Body of pancreas (tissue), 4 donors: ENCODE results near the gene HSPA1B. TPM values are rescaled to one million over a fixed set of nuclear protein-coding genes. Genes with fewer than 3 reads are reported as not detected.
"Not testable (repeated sequence)": the region's sequence is repeated elsewhere in the genome, so short reads cannot be mapped to it uniquely, and the experiment has no call there.

Source experiments
- ATAC-seq: fragments of 150-250 bp; one replicate; pipeline ENCODE4 v1.9.1; 2016
- DNase-seq, 4 donors: peaks; one replicate each; pipeline ENCODE4 v3.0.0-alpha.2; 2019
- H3K27ac ChIP-seq, 4 donors: fragments of 200-600 bp; sonication (generic); 1 replicate in 3 of 4; 2 replicates in 1 of 4; pipeline versions ENCODE4 v1.5.1 to v1.6.1; 2016 to 2019; ENCODE audit warnings: mild to moderate bottlenecking in 1 of 4, mixed read lengths in 1 of 4, moderate library complexity in 1 of 4
- H3K27me3 ChIP-seq, 2 donors: fragments of 200-600 bp; sonication (generic); one replicate each; pipeline ENCODE4 v1.6.0; 2016; ENCODE audit warnings: mild to moderate bottlenecking in 1 of 2
- H3K36me3 ChIP-seq, 2 donors: fragments of 200-600 bp; sonication (generic); replicated peaks in 1 of 2; 2 replicates each; pipeline ENCODE4 v1.5.1; 2016; ENCODE audit warnings: low read depth in 2 of 2; ENCODE audit not compliant: insufficient read depth in 1 of 2
- H3K4me1 ChIP-seq: fragments of 200-600 bp; sonication (generic); one replicate; pipeline ENCODE4 v1.6.0; 2016
- H3K4me3 ChIP-seq, 2 donors: fragments of 200-600 bp; sonication (generic); 1 replicate in 1 of 2; 2 replicates in 1 of 2; pipeline ENCODE4 v1.5.1; 2016 to 2019
- H3K9me3 ChIP-seq, 3 donors: fragments of 200-600 bp; sonication (generic); 1 replicate in 2 of 3; 2 replicates in 1 of 3; pipeline ENCODE4 v1.5.1; 2016
- CTCF ChIP-seq, 7 experiments: fragments of 450-650 bp in 4 of 7; fragments of 200-600 bp in 3 of 7; sonication (generic) in 3 of 7; IDR thresholded peaks; one replicate each; pipeline ENCODE4 v1.5.1; 2016 to 2019; ENCODE audit warnings: antibody characterized with exemption in 7 of 7
- POLR2A ChIP-seq, 3 donors: fragments of 450-650 bp; IDR thresholded peaks; one replicate each; pipeline ENCODE4 v1.6.1; 2016; ENCODE audit warnings: antibody characterized with exemption in 3 of 3, mild to moderate bottlenecking in 2 of 3
- WGBS, 2 donors: methylation state at CpG; one replicate each; pipeline ENCODE4 v1.1.5; 2017; 5-methylcytosine and 5-hydroxymethylcytosine counted together
- intact Hi-C: fragments of 100-400 bp; cut with DNase I; formaldehyde crosslinking; loops from one replicate; pipeline ENCODE4 v1.15.1; 2023
- total RNA-seq, 2 donors: library from RNA; depleted of rRNA; stranded (reverse); fragments of >200 nt; gene quantifications; one replicate each; pipeline ENCODE4 v1.1.0, GENCODE V29; 2016

The HSPA1B gene
- total RNA-seq, 2 donors from 2014 or later: 87.0 to 131 TPM

DNA sequence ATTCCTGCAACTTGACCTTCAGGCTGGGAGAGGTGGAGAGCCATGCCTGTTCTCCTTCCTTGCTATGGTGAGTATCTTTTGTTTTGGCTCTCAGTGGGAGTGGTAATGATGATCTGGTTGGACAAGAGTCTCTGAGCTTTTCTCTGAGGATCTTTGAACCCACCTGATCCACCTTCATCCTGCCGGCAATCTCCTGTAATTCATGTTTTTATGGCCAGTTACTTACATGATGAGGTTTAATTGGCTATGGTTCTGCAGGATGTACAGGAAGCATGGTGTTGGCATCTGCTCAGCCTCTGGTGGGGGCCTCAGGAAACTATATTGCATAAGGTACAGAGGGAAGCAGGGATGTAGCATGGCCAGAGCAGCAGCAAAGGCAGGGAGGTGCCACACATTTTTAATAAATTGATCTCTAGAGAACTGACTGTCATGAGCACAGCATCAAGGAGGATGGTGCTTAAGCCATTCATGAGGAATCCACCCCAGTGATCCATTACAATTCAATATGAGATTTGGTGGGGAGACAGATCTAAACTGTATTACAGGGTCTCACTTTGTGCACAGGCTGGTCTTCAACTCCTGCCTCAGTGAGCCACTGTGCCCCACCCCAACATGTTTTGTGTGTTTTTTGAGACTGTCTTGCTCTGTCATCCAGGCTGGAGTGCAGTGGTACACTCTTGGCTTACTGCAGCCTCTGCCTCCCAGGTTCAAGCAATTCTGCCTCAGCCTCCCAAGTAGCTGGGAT lies 10.0 kb downstream of the HSPA1B start:
- peaks cover 12 to 15% of the 10 kb centered on the region in 2 donors for H3K36me3 ChIP-seq
- no peaks in the 10 kb centered on the region for H3K9me3 ChIP-seq
- DNase-seq (no peak), ATAC-seq (no peak)
- 25 to 57% methylated on average over 1 of the region's 1 CpG for WGBS, 2 donors
- no peak overlapping the region for H3K4me3 ChIP-seq
- no peak for TF ChIP-seq POLR2A (IDR thresholded peaks at IDR 0.05)
- TF ChIP-seq CTCF (IDR thresholded peaks at IDR 0.05): no peak
- H3K27me3 ChIP-seq: no peaks in the 10 kb centered on the region
- H3K4me1 ChIP-seq: peaks cover 45% of the 10 kb centered on the region
- intact Hi-C loops: no loop called here
- H3K27ac ChIP-seq: peak overlapping the region in 2 of 4 donors; percentile 80 to 95

DNA sequence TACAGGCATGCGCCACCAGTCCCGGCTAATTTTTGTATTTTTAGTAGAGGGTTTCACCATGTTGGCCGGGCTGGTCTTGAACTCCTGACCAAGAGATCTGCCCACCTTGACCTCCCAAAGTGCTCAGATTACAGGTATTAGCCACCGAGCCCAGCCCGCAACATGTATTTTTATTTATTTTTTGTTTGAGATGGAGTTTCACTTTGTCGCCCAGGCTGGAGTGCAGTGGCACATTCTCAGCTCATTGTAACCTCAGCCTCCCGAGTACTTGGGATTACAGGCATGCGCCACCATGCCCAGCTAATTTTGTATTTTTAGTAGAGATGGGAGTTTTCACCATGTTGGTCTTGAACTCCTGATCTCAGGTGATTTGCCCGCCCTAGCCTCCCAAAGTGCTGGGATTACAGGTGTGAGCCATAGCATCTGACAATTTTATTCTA lies 10.6 kb downstream of the HSPA1B start:
- H3K4me3 ChIP-seq: not testable (repeated sequence)

DNA sequence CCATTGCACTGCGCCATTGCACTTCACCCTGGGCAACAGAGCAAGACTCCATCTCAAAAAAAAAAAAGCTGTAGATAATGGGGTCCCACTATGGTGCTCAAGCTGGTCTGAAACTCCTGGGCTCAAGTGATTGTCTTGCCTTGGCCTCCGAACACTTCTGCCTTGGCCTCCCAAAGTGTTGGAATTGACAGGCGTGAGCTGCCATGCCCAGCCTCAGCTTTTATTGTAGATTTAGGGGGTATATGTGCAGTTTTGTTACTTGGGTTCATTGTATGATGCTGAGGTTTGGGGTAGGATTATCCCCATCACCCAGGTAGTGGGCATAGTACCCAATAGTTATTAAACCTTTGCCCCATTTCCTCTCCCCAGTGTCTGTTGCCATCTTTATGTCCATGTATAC lies 11.4 kb downstream of the HSPA1B start:
- intact Hi-C loops: no loop called here
- DNase-seq: no peak
- Histone ChIP-seq H3K27me3 (no peaks in the 10 kb centered on the region), H3K4me1 (peaks cover 40% of the 10 kb centered on the region), H3K9me3 (no peaks in the 10 kb centered on the region), H3K36me3 (peaks cover 12 to 15% of the 10 kb centered on the region in 2 donors), H3K27ac (no peak overlapping the region), H3K4me3 (no peak overlapping the region)
- no peak for ATAC-seq
- no peak for TF ChIP-seq CTCF (IDR thresholded peaks at IDR 0.05)
- TF ChIP-seq POLR2A (IDR thresholded peaks at IDR 0.05): no peak
- whole genome bisulfite sequencing, 2 donors: 91 to 100% methylated on average over 3 of the region's 3 CpGs

More for the DNA sequence above, 10.6 kb downstream of the HSPA1B start:
- H3K9me3 ChIP-seq, H3K27ac ChIP-seq, DNase-seq, ATAC-seq, intact Hi-C loops, H3K27me3 ChIP-seq: not testable (repeated sequence)
- peaks cover 12 to 15% of the 10 kb centered on the region in 2 donors for H3K36me3 ChIP-seq
- peaks cover 45% of the 10 kb centered on the region for H3K4me1 ChIP-seq
- WGBS, 2 donors: 83 to 89% methylated on average over 9 of the region's 9 CpGs

DNA sequence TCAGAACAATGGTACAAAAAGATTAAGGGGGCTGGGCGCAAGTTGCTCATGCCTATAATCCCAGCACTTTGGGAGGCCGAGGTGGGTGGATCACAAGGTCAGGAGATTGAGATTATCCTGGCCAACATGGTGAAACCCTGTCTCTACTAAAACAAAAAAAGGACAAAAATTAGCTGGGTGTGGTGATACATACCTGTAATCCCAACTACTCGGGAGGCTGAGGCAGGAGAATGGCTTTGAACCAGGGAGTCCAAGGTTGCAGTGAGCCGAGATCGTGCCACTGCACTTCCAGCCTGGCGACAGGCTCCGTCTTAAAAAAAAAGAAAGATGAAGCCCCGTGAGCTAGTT lies 12.2 kb downstream of the HSPA1B start:
- H3K4me3 ChIP-seq, H3K9me3 ChIP-seq, DNase-seq, H3K27ac ChIP-seq, ATAC-seq, H3K27me3 ChIP-seq, intact Hi-C loops: not testable (repeated sequence)
- Histone ChIP-seq H3K4me1 (peaks cover 37% of the 10 kb centered on the region), H3K36me3 (peaks cover 12 to 15% of the 10 kb centered on the region in 2 donors)
- 82 to 84% methylated on average over 8 of the region's 8 CpGs for WGBS, 2 donors

DNA sequence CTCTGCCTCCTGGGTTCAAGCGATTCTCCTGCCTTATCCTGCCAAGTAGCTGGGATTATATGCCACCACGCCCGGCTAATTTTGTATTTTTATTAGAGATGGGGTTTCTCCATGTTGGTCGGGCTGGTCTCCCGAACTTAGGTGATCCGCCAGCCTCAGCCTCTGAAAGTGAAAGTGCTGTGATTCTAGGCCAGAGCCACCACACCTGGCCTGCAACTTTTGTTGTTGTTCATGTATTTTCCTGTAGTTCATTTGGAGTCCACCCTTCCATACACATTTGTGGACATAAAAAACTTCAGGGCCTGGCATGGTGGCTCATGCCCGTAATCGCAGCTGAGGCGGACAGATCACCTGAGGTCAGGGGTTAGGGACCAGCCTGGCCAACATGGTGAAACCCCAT lies 14.5 kb downstream of the HSPA1B start:
- no peak for ATAC-seq
- intact Hi-C loops: no loop called here

More for the DNA sequence above, 14.5 kb downstream of the HSPA1B start:
- no peak for DNase-seq
- H3K4me1 ChIP-seq: peaks cover 22% of the 10 kb centered on the region
- peaks cover 12 to 15% of the 10 kb centered on the region in 2 donors for H3K36me3 ChIP-seq
- TF ChIP-seq POLR2A (IDR thresholded peaks at IDR 0.05) (no peak), CTCF (IDR thresholded peaks at IDR 0.05) (no peak)
- 92 to 96% methylated on average over 9 of the region's 9 CpGs for WGBS, 2 donors
- no peak overlapping the region for H3K27ac ChIP-seq
- no peaks in the 10 kb centered on the region for H3K27me3 ChIP-seq
- no peak overlapping the region for H3K4me3 ChIP-seq
- no peaks in the 10 kb centered on the region for H3K9me3 ChIP-seq
